ENCODE data around the gene MTHFR. TPM values are rescaled to one million over a fixed set of nuclear protein-coding genes. Genes with fewer than 3 reads are reported as not detected.

The MTHFR gene
- total RNA-seq, 2 donors from 2014 or later = 22.3 to 30.0 TPM

DNA sequence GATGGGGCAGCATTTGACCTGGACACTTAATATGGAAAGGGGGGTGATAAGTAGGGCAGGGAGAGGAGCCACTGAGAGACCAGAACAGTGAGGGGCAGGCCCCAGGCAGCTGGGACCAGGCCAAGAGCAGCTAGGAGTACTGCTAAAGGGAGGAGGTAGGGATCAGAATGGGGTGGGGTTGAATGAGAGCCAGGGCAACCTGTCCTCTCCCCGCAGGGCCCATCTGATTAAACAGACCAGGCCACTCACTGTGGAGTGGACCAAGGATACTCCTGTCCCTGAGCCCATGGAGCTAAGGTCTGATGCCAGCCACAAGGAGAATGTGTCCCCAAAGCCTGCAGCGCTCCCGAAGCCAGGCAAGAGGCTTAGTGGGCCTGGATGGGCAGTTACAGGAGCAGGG lies 41.6 kb downstream of the MTHFR start:
- Mint-ChIP-seq H3K4me1 (peaks cover 7% of the 10 kb centered on the region), H3K36me3 (ENCODE audit: low read depth) (no peaks in the 10 kb centered on the region), H3K4me3 (no peak overlapping the region), H3K9me3 (no peaks in the 10 kb centered on the region), H3K27me3 (ENCODE audit: insufficient read depth) (peaks cover 49% of the 10 kb centered on the region), H3K27ac (no peak overlapping the region)
- Histone ChIP-seq H3K9me3 (ENCODE audit: control insufficient read depth, low read length) (no peaks in the 10 kb centered on the region), H3K27me3 (ENCODE audit: control insufficient read depth, insufficient read depth, low read length, poor library complexity, severe bottlenecking) (peaks cover 15% of the 10 kb centered on the region), H3K36me3 (ENCODE audit: control insufficient read depth, insufficient read depth, low read length) (no peaks in the 10 kb centered on the region), H3K4me1 (ENCODE audit: control insufficient read depth, insufficient read depth, low read length) (no peaks in the 10 kb centered on the region), H3K4me3 (ENCODE audit: low read length) (no peak overlapping the region), H3K9ac (ENCODE audit: extremely low read depth, low read length, poor library complexity, severe bottlenecking) (no peak overlapping the region), H3K27ac (ENCODE audit: low read depth, low read length) (no peak overlapping the region)
- no peak for DNase-seq
- TF ChIP-seq, protein P1, sequence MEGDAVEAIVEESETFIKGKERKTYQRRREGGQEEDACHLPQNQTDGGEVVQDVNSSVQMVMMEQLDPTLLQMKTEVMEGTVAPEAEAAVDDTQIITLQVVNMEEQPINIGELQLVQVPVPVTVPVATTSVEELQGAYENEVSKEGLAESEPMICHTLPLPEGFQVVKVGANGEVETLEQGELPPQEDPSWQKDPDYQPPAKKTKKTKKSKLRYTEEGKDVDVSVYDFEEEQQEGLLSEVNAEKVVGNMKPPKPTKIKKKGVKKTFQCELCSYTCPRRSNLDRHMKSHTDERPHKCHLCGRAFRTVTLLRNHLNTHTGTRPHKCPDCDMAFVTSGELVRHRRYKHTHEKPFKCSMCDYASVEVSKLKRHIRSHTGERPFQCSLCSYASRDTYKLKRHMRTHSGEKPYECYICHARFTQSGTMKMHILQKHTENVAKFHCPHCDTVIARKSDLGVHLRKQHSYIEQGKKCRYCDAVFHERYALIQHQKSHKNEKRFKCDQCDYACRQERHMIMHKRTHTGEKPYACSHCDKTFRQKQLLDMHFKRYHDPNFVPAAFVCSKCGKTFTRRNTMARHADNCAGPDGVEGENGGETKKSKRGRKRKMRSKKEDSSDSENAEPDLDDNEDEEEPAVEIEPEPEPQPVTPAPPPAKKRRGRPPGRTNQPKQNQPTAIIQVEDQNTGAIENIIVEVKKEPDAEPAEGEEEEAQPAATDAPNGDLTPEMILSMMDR (conservative IDR thresholded peaks at IDR 0.05) = no peak
- 96% methylated on average over 3 of the region's 3 CpGs for WGBS, 2 experiments (ENCODE audit: insufficient coverage in 1 of 2, insufficient read length in 1 of 2)

DNA sequence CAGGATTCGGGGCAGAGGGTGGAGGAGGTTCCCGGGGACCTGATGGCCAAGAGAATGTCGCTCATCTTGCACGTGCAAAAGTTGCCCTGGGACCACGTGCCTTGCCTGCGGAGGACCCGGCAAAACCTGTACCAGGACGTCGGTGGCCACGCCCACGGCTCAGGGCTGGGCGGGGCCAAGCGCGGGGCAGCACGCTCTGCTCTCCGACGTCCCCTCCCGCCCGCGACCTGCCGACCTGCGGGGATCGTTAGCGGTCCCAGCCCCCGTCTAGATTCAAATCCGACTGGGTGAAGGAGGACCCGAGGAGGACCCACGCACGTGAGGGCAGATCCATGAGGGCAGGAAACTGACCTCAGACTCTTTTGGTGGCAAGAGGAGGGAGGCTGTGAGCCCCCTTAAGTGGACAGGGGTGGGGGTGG lies 43.8 kb downstream of the MTHFR start, which contains the start of gene C1orf167:
TSS of gene C1orf167 (plus strand) at position 206 of the 419 bp plus-strand sequence. CDS start 2,208 bp downstream, outside the sequence.
- Mint-ChIP-seq H3K9me3 (no peaks in the 10 kb centered on the region), H3K27me3 (ENCODE audit: insufficient read depth) (peaks cover 54% of the 10 kb centered on the region), H3K36me3 (ENCODE audit: low read depth) (no peaks in the 10 kb centered on the region), H3K27ac (peak within 1 kb of the TSS; percentile 54), H3K4me3 (peak within 1 kb of the TSS; percentile 41), H3K4me1 (peaks cover 7% of the 10 kb centered on the region)
- TF ChIP-seq, protein P1 (conservative IDR thresholded peaks at IDR 0.05) = no peak
- no peaks in the 10 kb centered on the region for H3K9me3 ChIP-seq (ENCODE audit: control insufficient read depth, low read length)
- no peak within 1 kb of the TSS for H3K4me3 ChIP-seq (ENCODE audit: low read length)
- 9 to 10% methylated on average over 10 to 29 of the region's 29 CpGs for WGBS, 2 experiments (ENCODE audit: insufficient coverage in 1 of 2, insufficient read length in 1 of 2)
- peaks cover 15% of the 10 kb centered on the region for H3K27me3 ChIP-seq (ENCODE audit: control insufficient read depth, insufficient read depth, low read length, poor library complexity, severe bottlenecking)
- no peak within 1 kb of the TSS for H3K9ac ChIP-seq (ENCODE audit: extremely low read depth, low read length, poor library complexity, severe bottlenecking)
- H3K4me1 ChIP-seq (ENCODE audit: control insufficient read depth, insufficient read depth, low read length) = no peaks in the 10 kb centered on the region
- DNase-seq = peak; percentile 85
- no peaks in the 10 kb centered on the region for H3K36me3 ChIP-seq (ENCODE audit: control insufficient read depth, insufficient read depth, low read length)
- no peak within 1 kb of the TSS for H3K27ac ChIP-seq (ENCODE audit: low read depth, low read length)

DNA sequence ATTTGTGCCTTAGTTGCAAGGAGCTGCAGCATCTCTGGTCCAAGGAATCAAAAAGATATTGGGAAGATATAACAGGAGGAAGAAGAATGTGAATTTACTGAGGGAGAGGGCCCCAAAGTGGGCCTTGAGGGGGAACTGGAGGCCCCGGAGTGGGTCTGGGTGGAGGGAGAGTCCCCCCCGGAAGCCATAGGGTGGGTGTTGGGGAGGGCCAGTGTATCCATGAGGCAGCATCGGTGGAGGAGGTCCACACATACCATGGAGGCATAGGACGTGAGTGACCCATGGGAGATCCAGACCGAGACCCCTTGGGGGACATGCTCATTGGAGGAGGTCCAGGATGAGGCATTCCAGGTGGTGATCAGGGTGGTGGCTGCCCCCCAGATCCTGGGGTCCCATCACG lies 44.5 kb downstream of the MTHFR start:
- no peak overlapping the region for H3K27ac Mint-ChIP-seq
- H3K36me3 Mint-ChIP-seq (ENCODE audit: low read depth) = no peaks in the 10 kb centered on the region
- peaks cover 7% of the 10 kb centered on the region for H3K4me1 Mint-ChIP-seq
- H3K9me3 Mint-ChIP-seq = no peaks in the 10 kb centered on the region
- peaks cover 57% of the 10 kb centered on the region for H3K27me3 Mint-ChIP-seq (ENCODE audit: insufficient read depth)
- Histone ChIP-seq H3K27ac (ENCODE audit: low read depth, low read length) (no peak overlapping the region), H3K9ac (ENCODE audit: extremely low read depth, low read length, poor library complexity, severe bottlenecking) (no peak overlapping the region), H3K27me3 (ENCODE audit: control insufficient read depth, insufficient read depth, low read length, poor library complexity, severe bottlenecking) (peaks cover 15% of the 10 kb centered on the region), H3K9me3 (ENCODE audit: control insufficient read depth, low read length) (no peaks in the 10 kb centered on the region), H3K36me3 (ENCODE audit: control insufficient read depth, insufficient read depth, low read length) (no peaks in the 10 kb centered on the region), H3K4me3 (ENCODE audit: low read length) (no peak overlapping the region), H3K4me1 (ENCODE audit: control insufficient read depth, insufficient read depth, low read length) (no peaks in the 10 kb centered on the region)
- no peak overlapping the region for H3K4me3 Mint-ChIP-seq
- TF ChIP-seq, protein P1 (conservative IDR thresholded peaks at IDR 0.05) = no peak
- 81 to 89% methylated on average over 3 to 6 of the region's 6 CpGs for WGBS, 2 experiments (ENCODE audit: insufficient coverage in 1 of 2, insufficient read length in 1 of 2)
- no peak for DNase-seq
